ENCODE data around the gene C22orf23. TPM values are rescaled to one million over a fixed set of nuclear protein-coding genes. Genes with fewer than 3 reads are reported as not detected.

The C22orf23 gene
- total and polyA plus RNA-seq, 10 of the 15 experiments (the other 5 are each of a cell fraction or from before 2014, with no cell fraction given): 0.04 to 0.38 (median 0.11) TPM; not detected in 5

DNA sequence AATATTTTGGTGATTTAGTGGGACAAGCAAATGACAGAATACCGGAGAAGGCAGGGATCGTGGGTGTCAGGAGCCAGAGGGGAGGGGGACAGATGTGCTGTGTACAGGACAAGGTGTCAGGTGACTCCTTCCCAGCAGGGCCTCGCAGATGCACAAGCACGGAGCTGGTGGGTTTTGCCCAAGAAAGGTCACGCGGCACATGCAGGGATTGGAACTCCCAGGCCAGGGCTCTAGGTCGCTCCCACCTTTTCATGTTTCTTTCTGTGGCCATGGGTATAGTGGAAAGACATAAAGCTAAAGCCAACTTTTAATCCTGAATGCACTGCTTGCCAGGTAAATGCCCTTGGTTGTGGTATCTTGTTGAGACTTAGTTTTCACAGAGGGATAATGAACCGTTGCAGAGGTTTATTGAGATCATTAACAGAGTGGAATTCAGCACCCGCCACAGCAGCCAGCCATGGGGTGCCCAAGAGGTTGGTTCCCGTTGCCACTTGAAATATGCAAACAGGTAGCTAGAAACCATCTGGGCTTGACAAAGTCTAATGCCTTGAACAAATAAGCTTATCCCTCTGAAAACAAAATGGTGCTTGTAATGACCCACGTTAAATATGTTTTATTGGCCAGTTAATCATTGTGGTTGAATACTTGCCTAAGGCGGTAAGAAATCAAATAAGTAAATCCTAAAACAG, 10.1 kb downstream of the C22orf23 start:
- FAIRE-seq (no peak), ATAC-seq (no peak), DNase-seq (ENCODE audit: low read depth, low spot score) (no peak)
- in situ Hi-C loops (cut with MboI) (no loop called here), intact Hi-C loops (cut with micrococcal nuclease; ENCODE audit: unreplicated experiment) (no loop called here)
- H3K9ac ChIP-seq (ENCODE audit: control insufficient read depth, insufficient read depth, low read length): no peak overlapping the region
- 78% methylated on average over 12 of the region's 12 CpGs for WGBS (ENCODE audit: insufficient coverage, insufficient replicate concordance, low lambda C conversion rate, missing lambda C conversion rate)
- no peaks in the 10 kb centered on the region for H3K4me1 ChIP-seq (ENCODE audit: control insufficient read depth, insufficient read depth, low read length)
- TF ChIP-seq IKZF1 (conservative IDR thresholded peaks at IDR 0.05) (no peak), PML (IDR thresholded peaks at IDR 0.05; ENCODE audit: low read length) (no peak), NFYA (IDR thresholded peaks at IDR 0.05; ENCODE audit: borderline replicate concordance, low read depth, low read length) (no peak), KAT2A (conservative IDR thresholded peaks at IDR 0.05; ENCODE audit: control insufficient read depth, low read depth, low read length) (no peak), ZSCAN29 (IDR thresholded peaks at IDR 0.05) (no peak), EGR1 (IDR thresholded peaks at IDR 0.05; ENCODE audit: borderline replicate concordance in 1 of 2, low read depth in 2 of 2, low read length in 2 of 2) (no peak), RELA (IDR thresholded peaks at IDR 0.05; ENCODE audit: borderline replicate concordance, partially characterized antibody) (no peak), ZNF207 (IDR thresholded peaks at IDR 0.05; ENCODE audit: borderline replicate concordance) (no peak)
- TF ChIP-seq, protein P1, sequence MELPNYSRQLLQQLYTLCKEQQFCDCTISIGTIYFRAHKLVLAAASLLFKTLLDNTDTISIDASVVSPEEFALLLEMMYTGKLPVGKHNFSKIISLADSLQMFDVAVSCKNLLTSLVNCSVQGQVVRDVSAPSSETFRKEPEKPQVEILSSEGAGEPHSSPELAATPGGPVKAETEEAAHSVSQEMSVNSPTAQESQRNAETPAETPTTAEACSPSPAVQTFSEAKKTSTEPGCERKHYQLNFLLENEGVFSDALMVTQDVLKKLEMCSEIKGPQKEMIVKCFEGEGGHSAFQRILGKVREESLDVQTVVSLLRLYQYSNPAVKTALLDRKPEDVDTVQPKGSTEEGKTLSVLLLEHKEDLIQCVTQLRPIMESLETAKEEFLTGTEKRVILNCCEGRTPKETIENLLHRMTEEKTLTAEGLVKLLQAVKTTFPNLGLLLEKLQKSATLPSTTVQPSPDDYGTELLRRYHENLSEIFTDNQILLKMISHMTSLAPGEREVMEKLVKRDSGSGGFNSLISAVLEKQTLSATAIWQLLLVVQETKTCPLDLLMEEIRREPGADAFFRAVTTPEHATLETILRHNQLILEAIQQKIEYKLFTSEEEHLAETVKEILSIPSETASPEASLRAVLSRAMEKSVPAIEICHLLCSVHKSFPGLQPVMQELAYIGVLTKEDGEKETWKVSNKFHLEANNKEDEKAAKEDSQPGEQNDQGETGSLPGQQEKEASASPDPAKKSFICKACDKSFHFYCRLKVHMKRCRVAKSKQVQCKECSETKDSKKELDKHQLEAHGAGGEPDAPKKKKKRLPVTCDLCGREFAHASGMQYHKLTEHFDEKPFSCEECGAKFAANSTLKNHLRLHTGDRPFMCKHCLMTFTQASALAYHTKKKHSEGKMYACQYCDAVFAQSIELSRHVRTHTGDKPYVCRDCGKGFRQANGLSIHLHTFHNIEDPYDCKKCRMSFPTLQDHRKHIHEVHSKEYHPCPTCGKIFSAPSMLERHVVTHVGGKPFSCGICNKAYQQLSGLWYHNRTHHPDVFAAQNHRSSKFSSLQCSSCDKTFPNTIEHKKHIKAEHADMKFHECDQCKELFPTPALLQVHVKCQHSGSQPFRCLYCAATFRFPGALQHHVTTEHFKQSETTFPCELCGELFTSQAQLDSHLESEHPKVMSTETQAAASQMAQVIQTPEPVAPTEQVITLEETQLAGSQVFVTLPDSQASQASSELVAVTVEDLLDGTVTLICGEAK (IDR thresholded peaks at IDR 0.05; ENCODE audit: borderline replicate concordance): no peak
- TF ChIP-seq, protein P2, sequence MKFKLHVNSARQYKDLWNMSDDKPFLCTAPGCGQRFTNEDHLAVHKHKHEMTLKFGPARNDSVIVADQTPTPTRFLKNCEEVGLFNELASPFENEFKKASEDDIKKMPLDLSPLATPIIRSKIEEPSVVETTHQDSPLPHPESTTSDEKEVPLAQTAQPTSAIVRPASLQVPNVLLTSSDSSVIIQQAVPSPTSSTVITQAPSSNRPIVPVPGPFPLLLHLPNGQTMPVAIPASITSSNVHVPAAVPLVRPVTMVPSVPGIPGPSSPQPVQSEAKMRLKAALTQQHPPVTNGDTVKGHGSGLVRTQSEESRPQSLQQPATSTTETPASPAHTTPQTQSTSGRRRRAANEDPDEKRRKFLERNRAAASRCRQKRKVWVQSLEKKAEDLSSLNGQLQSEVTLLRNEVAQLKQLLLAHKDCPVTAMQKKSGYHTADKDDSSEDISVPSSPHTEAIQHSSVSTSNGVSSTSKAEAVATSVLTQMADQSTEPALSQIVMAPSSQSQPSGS (IDR thresholded peaks at IDR 0.05; ENCODE audit: low read length): no peak
- TF ChIP-seq, protein P3, sequence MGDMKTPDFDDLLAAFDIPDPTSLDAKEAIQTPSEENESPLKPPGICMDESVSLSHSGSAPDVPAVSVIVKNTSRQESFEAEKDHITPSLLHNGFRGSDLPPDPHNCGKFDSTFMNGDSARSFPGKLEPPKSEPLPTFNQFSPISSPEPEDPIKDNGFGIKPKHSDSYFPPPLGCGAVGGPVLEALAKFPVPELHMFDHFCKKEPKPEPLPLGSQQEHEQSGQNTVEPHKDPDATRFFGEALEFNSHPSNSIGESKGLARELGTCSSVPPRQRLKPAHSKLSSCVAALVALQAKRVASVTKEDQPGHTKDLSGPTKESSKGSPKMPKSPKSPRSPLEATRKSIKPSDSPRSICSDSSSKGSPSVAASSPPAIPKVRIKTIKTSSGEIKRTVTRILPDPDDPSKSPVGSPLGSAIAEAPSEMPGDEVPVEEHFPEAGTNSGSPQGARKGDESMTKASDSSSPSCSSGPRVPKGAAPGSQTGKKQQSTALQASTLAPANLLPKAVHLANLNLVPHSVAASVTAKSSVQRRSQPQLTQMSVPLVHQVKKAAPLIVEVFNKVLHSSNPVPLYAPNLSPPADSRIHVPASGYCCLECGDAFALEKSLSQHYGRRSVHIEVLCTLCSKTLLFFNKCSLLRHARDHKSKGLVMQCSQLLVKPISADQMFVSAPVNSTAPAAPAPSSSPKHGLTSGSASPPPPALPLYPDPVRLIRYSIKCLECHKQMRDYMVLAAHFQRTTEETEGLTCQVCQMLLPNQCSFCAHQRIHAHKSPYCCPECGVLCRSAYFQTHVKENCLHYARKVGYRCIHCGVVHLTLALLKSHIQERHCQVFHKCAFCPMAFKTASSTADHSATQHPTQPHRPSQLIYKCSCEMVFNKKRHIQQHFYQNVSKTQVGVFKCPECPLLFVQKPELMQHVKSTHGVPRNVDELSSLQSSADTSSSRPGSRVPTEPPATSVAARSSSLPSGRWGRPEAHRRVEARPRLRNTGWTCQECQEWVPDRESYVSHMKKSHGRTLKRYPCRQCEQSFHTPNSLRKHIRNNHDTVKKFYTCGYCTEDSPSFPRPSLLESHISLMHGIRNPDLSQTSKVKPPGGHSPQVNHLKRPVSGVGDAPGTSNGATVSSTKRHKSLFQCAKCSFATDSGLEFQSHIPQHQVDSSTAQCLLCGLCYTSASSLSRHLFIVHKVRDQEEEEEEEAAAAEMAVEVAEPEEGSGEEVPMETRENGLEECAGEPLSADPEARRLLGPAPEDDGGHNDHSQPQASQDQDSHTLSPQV (IDR thresholded peaks at IDR 0.05): no peak
- no peak overlapping the region for H3K27ac ChIP-seq (ENCODE audit: control insufficient read depth, insufficient read depth)
- H4K20me1 ChIP-seq (ENCODE audit: control insufficient read depth, insufficient read depth): no peaks in the 10 kb centered on the region
- no peak overlapping the region for H3K4me2 ChIP-seq (ENCODE audit: control insufficient read depth, insufficient read depth)
- H3K9me3 ChIP-seq (replicated peaks; ENCODE audit: control insufficient read depth, insufficient read depth, low read length): no peaks in the 10 kb centered on the region
- SMC1A ChIA-PET (ENCODE audit: uncharacterized antibody, unreplicated experiment): interaction anchor here (1.1 kb wide), 1 partner anchor 9 kb away, joined by 3 read pairs; no protein-coding TSS in a partner anchor
- H3K4me3 ChIP-seq: no peak overlapping the region
- RAD21 ChIA-PET (ENCODE audit: unreplicated experiment): no interaction called here
- no peak overlapping the region for H2AFZ ChIP-seq (ENCODE audit: control insufficient read depth, low read depth, low read length)
- H3K27me3 ChIP-seq (replicated peaks in 1 of 2; ENCODE audit: control insufficient read depth in 2 of 2, insufficient read depth in 2 of 2, low read length in 1 of 2): no peaks in the 10 kb centered on the region
- no peaks in the 10 kb centered on the region for H3K79me2 ChIP-seq (ENCODE audit: control insufficient read depth, insufficient read depth, low read length)
- TSS peak; percentile 56 for BruUV-seq (replicated peaks)
- POLR2A ChIA-PET: interaction anchor here (0.7 kb wide), 1 partner anchor 10 kb away, joined by 6 read pairs; the partner anchor contains the start of genes C22orf23 and POLR2F
- CTCF ChIA-PET: interaction anchor here (1.1 kb wide), 1 partner anchor 11 kb away, joined by 5 read pairs; no protein-coding TSS in a partner anchor
- no peaks in the 10 kb centered on the region; a peak in 1 of 4 replicates for H3K36me3 ChIP-seq (ENCODE audit: control insufficient read depth in 2 of 2, insufficient read depth in 2 of 2, low read length in 1 of 2)

Data from GM12878 (cell line).